ENCODE measurements around the gene KDM2A. TPM values are rescaled to one million over a fixed set of nuclear protein-coding genes. Genes with fewer than 3 reads are reported as not detected.

The KDM2A gene
- total RNA-seq, 1 experiment from 2014 or later, result 13.4 TPM

DNA sequence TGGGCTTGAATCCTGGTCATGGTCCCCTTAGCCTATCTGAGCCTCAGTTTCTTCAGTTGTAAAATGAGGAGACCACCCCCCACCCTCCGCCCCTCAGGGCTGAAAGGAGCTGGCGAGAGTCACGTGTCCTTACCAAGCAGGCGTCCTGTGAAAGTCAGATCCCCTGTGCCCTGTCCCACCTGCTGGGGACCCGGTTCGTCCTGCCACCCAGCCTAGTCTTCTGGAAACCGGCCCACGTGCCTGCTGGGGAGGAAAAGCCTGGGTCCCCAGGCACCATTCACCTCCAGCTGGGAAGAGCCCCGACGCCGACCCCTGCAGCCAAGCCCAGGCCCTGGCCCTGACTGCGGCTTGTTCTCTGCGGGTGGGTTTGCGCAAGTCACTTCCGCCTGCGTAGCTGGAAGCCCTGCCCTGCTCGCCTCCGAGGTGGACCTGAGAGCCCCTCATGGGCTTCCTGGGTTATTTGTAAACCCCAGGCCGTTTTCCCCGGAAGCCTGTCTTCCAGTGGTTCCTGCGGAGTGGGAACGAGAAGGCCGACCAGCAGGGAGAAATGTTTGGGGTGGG is 183.6 kb downstream of the KDM2A start:
- DNase-seq (ENCODE audit: low spot score), result peak; percentile 25
- in situ Hi-C loops (cut with HindIII; ENCODE audit: low sequenced_read_pairs), result no loop called here

GRCh38 chr11:67303132-67303834 is 184.2 kb downstream of the KDM2A start, which contains the start of gene SSH3:
Gene SSH3, plus strand, starts transcription at chr11:67303530. Its CDS starts 96 bp downstream, at chr11:67303626.
- DNase-seq (ENCODE audit: low spot score), result peak; percentile 84

DNA sequence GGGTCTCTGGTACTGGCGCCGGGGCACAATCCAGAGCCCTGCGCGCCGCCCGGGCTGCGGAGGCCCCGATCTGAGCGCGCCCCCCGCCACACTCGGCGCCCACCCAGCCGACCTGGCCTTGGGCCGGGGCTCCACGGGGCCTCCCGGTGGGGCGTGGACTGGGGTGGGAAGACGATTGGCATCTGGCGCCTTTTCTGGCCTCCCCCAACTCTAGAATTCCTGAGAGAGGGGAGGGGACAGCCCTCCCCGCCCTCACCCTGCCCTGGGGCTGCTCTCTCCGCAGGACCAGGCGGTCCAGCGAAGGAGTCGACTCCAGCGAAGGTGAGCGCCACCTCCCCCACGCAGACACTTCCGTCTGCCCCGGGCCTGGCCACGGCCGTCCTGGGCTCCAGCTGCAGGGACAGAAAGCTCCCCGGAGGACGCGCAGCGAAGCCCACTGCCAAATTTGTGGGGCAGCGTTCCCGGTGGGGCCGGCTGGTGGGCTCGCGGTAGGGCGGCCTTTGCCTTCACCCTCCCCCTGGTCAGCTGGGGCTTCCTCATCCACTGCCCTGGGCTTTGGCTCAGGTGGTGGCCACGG is 184.9 kb downstream of the KDM2A start:
- peak; percentile 36 for DNase-seq (ENCODE audit: low spot score)
- in situ Hi-C loops (cut with HindIII; ENCODE audit: low sequenced_read_pairs), result no loop called here

More at GRCh38 chr11:67303132-67303834, 184.2 kb downstream of the KDM2A start, which contains the start of gene SSH3:
- in situ Hi-C loops (cut with HindIII; ENCODE audit: low sequenced_read_pairs), result no loop called here

DNA sequence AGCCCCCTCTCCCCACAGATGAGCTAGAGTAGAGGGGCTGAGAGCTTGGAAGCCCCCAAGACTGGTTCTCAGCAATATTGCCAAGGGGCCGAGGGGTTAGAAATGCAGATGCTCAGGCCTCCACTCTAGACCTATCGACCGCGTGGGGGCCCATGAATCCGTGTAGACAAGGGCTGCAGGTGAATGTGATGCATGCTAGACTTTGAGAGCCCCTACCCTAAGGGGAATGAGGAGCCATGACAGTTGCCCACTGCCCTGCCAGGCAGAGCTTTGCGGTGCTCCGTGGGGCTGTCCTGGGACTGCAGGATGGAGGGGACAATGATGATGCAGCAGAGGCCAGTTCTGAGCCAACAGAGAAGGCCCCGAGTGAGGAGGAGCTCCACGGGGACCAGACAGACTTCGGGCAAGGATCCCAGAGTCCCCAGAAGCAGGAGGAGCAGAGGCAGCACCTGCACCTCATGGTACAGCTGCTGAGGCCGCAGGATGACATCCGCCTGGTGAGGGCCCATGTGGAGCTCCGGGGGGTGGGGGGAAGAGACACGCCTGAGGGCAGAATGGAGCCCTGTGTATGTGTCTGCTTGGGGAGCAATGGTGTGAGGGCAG is 185.5 kb downstream of the KDM2A start:
- no peak for DNase-seq (ENCODE audit: low spot score)
- in situ Hi-C loops (cut with HindIII; ENCODE audit: low sequenced_read_pairs), result no loop called here

DNA sequence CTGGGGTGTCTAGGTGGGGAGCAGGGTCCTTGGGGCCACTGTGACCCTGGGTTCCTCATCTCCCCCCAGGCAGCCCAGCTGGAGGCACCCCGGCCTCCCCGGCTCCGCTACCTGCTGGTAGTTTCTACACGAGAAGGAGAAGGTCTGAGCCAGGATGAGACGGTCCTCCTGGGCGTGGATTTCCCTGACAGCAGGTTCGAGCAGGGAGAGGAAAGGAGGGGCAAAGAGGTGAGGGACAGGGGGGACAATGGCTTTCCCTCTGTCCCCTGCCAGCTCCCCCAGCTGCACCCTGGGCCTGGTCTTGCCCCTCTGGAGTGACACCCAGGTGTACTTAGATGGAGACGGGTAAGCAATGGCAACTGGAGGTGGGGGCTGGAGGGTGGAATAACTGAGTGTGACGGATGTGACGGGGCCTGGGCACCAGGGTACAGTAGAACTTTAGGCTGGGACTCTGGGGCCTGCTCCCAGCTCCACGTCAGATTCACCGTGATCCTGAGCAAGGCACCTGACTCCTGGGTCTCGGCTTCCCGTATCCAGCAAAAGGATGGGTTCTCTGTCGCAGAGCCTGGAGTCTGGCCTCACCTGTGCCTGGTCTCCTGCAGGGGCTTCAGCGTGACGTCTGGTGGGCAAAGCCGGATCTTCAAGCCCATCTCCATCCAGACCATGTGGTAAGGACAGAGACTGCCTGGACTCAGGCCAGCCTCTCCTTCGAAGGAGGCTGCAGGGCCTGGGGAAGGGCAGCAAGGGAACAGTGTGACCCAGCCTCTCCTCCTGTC is 187.9 kb downstream of the KDM2A start:
- DNase-seq (ENCODE audit: low spot score), result no peak
- in situ Hi-C loops (cut with HindIII; ENCODE audit: low sequenced_read_pairs), result no loop called here

- in situ Hi-C loops (cut with HindIII; ENCODE audit: low sequenced_read_pairs), result no loop called here
- no peak for DNase-seq (ENCODE audit: low spot score)
Observed at GRCh38 chr11:67307545-67308001, 188.5 kb downstream of the KDM2A start.

Other genes with a start within 250 kb of the KDM2A start
- 31.1 and 93.9 TPM in 2 replicates for gene PC, start 160.9 kb upstream of the KDM2A start, total RNA-seq (2014; rRNA removed; shearing (Covaris generic))
- not detected in 2 replicates for gene C11orf86, start 144.0 kb upstream of the KDM2A start, total RNA-seq (2014; rRNA removed; shearing (Covaris generic))
- gene SYT12, start 96.1 kb upstream of the KDM2A start, total RNA-seq (2014; rRNA removed; shearing (Covaris generic)), result 0.74 and 1.1 TPM in 2 replicates
- not detected in 2 replicates for gene RHOD, start 62.4 kb upstream of the KDM2A start, total RNA-seq (2014; rRNA removed; shearing (Covaris generic))
- gene GRK2, start 147.2 kb downstream of the KDM2A start, total RNA-seq (2014; rRNA removed; shearing (Covaris generic)), result 35.1 and 48.8 TPM in 2 replicates
- 25.2 and 40.3 TPM in 2 replicates for gene ANKRD13D, start 170.0 kb downstream of the KDM2A start, total RNA-seq (2014; rRNA removed; shearing (Covaris generic))
- 1.5 and 1.8 TPM in 2 replicates for gene SSH3, start 184.3 kb downstream of the KDM2A start, total RNA-seq (2014; rRNA removed; shearing (Covaris generic))
- 15.2 and 19.4 TPM in 2 replicates for gene POLD4, start 234.3 kb downstream of the KDM2A start, total RNA-seq (2014; rRNA removed; shearing (Covaris generic))

Measured in G401 (cell line).